GM06990 (cell line): ENCODE measurements around the gene GREB1L.

Source experiments
- DNase-seq: peaks from one replicate; pipeline ENCODE4 v3.0.0-alpha.2; 2011; ENCODE audit not compliant: insufficient read length; ENCODE audit errors: extremely low read depth
- H3K27me3 ChIP-seq: replicated peaks from 2 replicates; pipeline ENCODE4 v1.6.0; 2011; ENCODE audit warnings: low read length; ENCODE audit not compliant: control insufficient read depth, insufficient read depth
- H3K36me3 ChIP-seq: 2 replicates; pipeline ENCODE4 v1.5.1; 2011; ENCODE audit warnings: low read length; ENCODE audit not compliant: control insufficient read depth, insufficient read depth
- H3K4me3 ChIP-seq: replicated peaks from 2 replicates; pipeline ENCODE4 v1.5.1; 2011; ENCODE audit warnings: low read depth, mild to moderate bottlenecking, control low read depth, low read length
- CTCF ChIP-seq: IDR thresholded peaks from 2 replicates; pipeline ENCODE4 v1.5.1; 2011; ENCODE audit warnings: low read length, control low read depth, mild to moderate bottlenecking, inconsistent platforms; ENCODE audit not compliant: insufficient read depth, poor library complexity, severe bottlenecking

GREB1L gene

GRCh38 chr18:21218862-21219261 is 23.2 kb upstream of the GREB1L start:
- no peaks in the 10 kb centered on the region for H3K36me3 ChIP-seq
- no peaks in the 10 kb centered on the region; the same call in 1 of the 2 replicates for H3K27me3 ChIP-seq
- TF ChIP-seq CTCF: no peak
- no peak for DNase-seq
- no peak overlapping the region for H3K4me3 ChIP-seq

- no peak overlapping the region for H3K4me3 ChIP-seq
- no peak for TF ChIP-seq CTCF
- H3K36me3 ChIP-seq: no peaks in the 10 kb centered on the region
- H3K27me3 ChIP-seq: no peaks in the 10 kb centered on the region
- DNase-seq: no peak
Measured at GRCh38 chr18:21230436-21230835, 11.6 kb upstream of the GREB1L start.

GRCh38 chr18:21241301-21242048 is 557 bp upstream of the GREB1L start:
- DNase-seq: no peak
- TF ChIP-seq CTCF: no peak
- Histone ChIP-seq H3K4me3 (no peak overlapping the region), H3K36me3 (no peaks in the 10 kb centered on the region), H3K27me3 (no peaks in the 10 kb centered on the region; the same call in none of the 2 replicates)

GRCh38 chr18:21242780-21243401 is 859 bp downstream of the GREB1L start:
- TF ChIP-seq CTCF: no peak
- Histone ChIP-seq H3K4me3 (no peak overlapping the region), H3K27me3 (no peaks in the 10 kb centered on the region; the same call in none of the 2 replicates), H3K36me3 (no peaks in the 10 kb centered on the region)
- no peak for DNase-seq

- DNase-seq: no peak
Measured at GRCh38 chr18:21254576-21254975, 12.5 kb downstream of the GREB1L start.

More at GRCh38 chr18:21254576-21254975, 12.5 kb downstream of the GREB1L start:
- Histone ChIP-seq H3K4me3 (no peak overlapping the region), H3K36me3 (no peaks in the 10 kb centered on the region), H3K27me3 (no peaks in the 10 kb centered on the region)
- TF ChIP-seq CTCF: no peak
